NOMO-1 treated with dmso at 0.1 percent for 144 hours (cell line): ENCODE results near the gene NF1.
"Not testable (repeated sequence)": the region's sequence is repeated elsewhere in the genome, so short reads cannot be mapped to it uniquely, and the experiment has no call there.

Experiments
- DNase-seq: peaks from one replicate; lab custom pipeline; 2025; ENCODE audit not compliant: unreplicated experiment; lab: John Stamatoyannopoulos, UW

NF1 gene

DNA sequence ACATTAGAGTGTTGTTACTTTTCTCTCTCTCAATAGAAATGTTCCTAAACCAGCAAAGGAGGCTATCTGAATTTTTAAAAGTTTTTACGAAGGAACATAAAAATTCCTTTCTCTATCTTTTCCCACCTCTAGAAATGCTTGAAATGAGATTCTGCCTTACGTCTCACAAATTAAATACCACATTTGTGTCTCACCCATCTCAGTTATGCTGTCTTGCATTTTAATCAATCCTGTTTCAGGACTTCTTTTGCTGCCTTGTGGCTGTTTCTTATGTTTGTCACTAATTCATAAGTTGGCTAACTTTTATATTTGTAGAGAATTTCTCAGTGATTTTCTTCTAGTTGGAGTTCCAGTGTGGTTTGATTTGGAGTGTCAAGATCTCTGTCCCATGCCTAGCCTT lies 198.8 kb downstream of the NF1 start:
- DNase-seq = no peak

GRCh38 chr17:31294231-31294630 lies 199.5 kb downstream of the NF1 start:
- DNase-seq = no peak

GRCh38 chr17:31294820-31295488 lies 200.2 kb downstream of the NF1 start:
- DNase-seq = no peak

DNA sequence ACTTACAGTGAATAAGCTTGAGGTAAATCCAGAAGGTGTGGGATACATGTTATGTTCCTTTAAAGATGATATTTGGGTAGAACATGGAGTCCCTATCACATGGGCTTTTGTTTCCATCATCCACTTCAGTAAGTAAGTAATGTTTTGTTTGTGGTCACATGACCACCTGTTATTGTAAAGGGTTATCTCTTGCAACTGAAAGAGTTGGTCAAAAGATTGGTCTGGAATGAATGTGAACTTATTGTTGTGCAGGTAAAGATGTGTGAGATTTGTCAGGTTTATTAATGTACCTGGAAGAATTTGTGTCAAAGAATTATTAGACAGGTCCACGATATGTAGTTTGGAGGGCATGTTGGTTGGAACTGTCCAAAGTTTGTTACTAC lies 200.7 kb downstream of the NF1 start:
- DNase-seq = no peak

DNA sequence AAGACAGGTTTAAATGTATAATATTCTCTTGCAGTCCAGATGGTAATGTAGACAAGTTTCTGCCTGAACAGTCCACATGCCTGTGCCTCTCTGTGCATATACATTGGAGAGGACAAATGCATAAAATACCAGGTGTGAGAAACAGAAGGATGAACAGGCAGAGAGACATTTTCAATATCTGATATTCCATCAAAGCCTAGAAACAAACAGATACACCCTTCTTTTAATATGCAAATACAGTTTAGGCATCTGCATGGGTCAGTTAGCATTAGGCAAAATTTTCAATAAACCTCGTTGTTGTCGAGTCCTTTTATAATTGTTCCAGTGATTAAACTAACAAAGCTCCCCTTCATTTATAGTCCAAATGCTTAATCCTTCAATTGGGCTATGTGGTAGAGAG lies 201.4 kb downstream of the NF1 start:
- no peak for DNase-seq

GRCh38 chr17:31297090-31297489 lies 202.3 kb downstream of the NF1 start, which contains the start of gene OMG:
OMG (minus strand) TSS chr17:31297239; CDS start chr17:31296331, 908 bp downstream.
- DNase-seq = no peak

DNA sequence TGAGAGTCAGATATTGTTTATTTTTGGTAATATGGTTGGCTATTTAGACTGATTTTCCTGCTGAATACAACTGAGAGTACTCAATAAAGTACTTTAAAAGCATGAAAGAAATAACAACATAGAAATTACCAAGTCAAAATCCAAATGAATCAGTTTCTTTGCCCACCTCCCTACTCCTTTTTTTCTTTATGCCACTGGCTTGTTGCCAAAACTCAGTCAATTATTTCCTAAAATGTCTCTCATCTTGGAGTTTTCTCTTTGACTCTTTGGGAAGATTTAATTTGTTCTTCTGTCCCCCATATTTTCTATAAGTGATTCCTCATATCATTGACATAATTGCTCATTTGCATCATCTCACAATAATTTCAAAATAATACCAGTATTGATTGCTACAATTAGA lies 204.8 kb downstream of the NF1 start:
- DNase-seq = no peak

- no peak for DNase-seq
Measured at GRCh38 chr17:31307640-31308039, 212.9 kb downstream of the NF1 start.

DNA sequence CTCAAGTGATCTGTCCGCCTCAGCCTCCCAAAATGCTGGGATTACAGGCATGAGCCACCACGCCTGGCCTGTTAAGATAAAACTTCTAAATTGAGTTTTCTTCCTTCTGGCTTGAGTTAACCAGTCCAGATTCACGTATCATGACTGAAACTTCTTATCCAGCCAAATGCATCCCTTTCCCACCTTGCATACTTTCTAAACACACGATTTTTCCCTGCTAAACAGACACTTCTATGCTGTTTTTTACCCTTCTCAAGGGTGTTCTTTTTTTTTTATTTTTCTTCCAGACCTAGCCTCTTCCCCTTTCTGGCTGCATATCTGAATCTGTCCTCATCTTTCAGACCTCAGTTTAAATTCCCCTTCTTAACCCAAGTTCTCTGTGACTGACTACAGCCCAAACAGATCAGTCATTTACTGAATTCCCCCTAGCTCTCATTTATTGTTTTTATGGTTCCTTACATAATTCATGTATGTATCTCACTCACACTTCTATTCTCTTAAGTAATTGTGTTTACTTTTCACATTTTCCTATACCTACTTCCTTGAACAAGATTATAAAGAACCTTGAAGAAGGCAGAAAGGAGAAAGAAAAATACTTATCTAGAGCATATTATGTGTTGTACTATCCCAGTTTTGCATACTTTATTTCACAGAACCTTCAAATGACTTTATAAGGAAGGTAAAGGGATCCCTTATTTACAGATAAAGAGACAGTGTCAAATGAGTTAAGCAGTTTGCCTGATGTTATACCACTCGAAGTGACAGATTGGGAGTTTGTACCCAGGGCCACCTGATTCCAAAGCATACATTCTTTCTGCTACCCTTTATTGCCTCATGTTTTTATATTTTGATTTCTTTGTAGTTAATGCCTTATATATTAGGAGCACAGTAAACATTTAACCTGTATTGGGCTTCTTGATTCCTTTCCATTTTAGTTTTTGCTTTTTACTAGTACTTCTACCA lies 213.9 kb downstream of the NF1 start:
- peak; percentile 40 for DNase-seq

DNA sequence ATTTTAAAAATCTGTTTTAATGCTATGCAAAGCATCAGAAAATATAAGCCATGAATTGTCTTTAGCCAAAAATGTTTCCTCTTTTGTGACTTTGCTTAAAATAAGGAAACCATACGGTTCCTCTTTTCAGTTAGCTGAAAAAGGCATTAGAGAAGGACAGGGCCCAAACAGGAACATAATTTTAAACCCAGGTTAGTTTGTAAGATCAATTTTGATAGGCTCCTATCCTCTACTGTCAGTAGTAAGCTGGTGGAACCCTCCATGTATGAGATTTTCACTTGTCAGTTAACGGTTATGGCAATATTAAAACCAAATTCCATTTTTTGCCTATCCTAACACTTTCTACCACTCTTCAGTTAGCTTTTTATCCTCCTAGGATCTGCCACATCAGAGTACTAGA lies 214.8 kb downstream of the NF1 start:
- DNase-seq = peak; percentile 86

- DNase-seq = no peak
Measured at GRCh38 chr17:31310260-31310659, 215.5 kb downstream of the NF1 start.

GRCh38 chr17:31310886-31311285 lies 216.1 kb downstream of the NF1 start:
- DNase-seq = no peak

DNA sequence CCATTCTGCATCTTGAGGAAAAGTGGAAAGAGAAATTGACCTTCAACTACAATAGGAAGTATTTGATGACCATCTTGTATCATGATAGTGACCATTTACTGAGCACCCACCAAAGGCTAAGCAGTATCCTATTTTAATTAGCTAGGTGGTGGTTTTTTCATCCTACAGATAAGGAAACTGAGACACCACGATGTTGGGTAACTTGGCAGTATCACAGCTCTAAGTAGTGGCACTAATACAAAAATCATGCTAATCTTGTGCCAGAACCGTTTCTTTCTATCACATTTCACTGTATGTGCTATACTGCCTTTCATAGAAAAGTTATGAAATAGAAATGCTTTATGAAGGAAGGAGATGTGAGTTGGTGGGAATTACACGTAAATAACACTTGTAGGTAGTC lies 216.7 kb downstream of the NF1 start:
- no peak for DNase-seq

DNA sequence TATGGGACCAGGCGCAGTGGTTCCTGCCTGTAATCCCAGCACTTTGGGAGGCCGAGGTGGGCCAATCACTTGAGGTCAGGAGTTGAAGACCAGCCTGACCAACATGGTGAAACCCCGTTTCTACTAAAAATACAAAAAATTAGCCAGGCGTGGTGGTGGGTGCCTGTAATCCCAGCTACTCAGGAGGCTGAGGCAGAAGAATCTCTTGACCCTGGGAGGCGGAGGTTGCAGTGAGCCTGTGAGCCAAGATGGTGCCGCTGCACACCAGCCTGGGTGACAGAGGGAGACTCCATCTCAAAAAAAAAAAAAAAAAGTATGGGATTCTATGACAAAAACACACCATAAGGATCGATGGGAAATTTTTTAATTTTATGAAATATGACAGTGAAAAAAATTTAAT lies 217.4 kb downstream of the NF1 start:
- DNase-seq = not testable (repeated sequence)

DNA sequence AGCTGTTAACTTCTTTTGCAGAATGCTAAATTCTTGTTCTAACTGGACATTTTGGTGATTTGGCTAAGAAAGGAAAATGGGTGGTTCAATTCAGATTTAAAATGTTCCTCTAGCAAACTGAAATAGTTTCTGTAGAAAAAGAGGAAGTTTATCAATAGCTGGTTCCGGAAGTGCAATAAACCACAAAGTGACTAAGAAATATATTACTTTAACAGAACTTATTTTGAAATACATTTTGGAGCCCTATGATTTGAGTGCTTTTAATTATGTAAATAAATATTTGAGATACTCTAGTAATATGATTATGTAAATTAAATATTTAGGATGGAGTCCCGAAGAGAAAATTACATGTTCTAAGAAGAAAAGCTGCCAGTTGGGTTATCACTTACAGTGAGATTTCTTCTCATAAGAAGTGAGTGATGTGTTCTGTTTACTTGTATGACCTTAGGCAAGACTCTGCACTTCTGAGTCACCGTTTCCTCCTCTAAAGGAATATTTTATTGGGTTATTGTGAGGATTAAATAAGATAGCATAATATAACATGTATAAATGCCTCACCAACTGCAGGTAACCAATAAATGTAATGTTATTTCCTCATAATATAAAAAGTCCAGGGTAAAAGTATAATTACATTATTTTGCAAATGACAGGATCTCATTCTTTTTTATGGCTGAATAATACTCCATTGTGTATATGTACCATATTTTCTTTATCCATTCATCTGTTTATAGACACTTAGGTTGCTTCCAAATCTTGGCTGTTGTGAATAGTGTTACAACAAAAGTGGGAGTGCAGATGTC lies 219.4 kb downstream of the NF1 start, which contains the start of gene EVI2B:
EVI2B (minus strand) TSS at position 73 of the 800 bp plus-strand sequence. CDS start 8,445 bp downstream, outside the sequence.
- DNase-seq = peak; percentile 86

DNA sequence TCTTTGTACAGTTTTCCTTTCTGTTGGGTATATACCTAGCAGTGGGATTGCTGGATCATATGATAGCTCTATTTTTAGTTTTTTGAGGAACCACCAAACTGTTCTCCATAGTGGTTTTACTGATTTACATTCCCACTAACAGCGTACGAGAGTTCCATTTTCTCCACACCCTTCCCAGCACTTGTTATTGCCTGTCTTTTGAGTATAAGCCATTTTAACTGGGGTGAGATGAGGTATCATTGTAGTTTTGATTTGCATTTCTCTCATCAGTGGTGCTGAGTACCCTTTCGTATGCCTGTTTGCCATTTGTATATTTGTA lies 220.0 kb downstream of the NF1 start:
- no peak for DNase-seq

GRCh38 chr17:31318298-31318801 lies 223.6 kb downstream of the NF1 start:
- peak; percentile 73 for DNase-seq

DNA sequence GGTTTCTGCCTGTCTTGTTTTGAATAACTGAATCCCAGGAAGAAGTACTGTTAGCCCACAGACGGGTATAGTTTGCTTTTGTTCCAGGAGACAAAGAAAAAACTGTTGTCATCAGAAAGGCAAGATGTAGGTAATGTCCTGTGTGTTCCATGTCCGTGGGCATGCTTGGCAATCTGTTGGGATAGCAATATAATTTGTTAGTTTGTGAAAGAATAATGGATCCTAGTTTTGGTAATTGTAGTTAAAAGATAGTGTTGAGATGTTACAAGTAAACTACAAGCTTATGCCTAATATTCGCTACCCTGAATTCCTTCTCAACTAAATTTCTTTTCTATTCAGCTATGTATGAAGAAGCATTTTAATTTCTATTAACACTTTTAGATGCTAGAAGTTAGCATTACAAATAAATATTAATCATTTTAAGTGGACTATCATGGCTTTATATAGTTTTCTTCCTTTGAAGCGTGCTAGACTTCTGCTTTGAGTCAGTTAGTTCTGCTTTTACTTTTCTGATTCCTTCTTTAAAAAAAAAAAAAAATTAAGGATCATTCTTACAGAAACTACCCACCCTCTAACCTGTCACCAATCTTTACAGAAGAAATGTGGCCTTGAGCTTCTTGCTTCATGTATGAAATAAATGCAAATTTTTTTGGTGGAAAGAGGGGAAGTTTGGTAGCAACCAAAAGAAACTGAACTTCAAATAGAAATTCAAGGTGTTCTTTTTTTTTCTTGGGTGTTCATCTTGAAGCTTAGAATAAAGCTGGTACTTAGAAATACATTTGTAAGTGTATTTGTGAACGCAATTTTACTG lies 224.3 kb downstream of the NF1 start:
- peak; percentile 59 for DNase-seq

DNA sequence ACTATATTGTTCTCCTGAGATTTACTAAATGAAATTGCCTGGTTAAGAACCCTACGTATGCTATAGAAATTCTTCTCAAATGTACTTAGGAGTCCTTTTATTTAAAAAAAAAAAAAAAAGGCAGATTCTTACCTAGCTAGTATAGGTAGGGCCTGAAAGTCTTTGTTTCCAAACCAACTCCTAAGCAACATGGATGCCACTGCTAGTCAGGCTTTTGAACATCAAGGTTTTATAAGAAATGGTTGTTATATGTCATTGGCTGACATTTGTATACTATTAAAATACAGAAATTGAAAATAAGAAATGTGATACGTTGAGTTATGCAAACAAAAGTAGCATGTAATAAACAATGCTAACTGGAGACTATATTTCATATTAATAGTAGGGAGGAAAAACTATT lies 225.5 kb downstream of the NF1 start:
- DNase-seq = no peak

GRCh38 chr17:31320791-31321190 lies 226.0 kb downstream of the NF1 start:
- DNase-seq = no peak
